Measurements from ENCODE around the gene CLEC9A. TPM values are rescaled to one million over a fixed set of nuclear protein-coding genes. Genes with fewer than 3 reads are reported as not detected.

Gene CLEC9A
- total RNA-seq, 1 donor from 2014 or later: not detected

DNA sequence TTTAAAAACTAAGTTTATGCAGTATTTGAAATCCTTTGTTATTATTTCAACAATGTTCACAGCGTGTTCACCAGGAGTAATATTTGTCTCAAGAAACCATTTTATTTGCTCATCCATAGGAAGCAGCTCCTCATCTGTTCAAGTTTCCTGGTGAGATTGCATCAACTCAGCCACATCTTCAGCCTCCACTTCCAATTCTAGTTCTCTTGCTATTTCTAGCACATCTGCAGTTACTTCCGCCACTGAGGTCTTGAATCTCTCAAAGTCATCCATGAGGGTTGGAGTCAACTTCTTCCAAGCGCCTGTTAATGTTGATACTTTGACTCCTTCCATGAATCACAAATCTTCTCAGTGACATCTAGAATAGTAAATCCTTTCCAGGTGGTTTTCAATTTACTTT lies 18.0 kb downstream of the CLEC9A start:
- Mint-ChIP-seq H3K4me3 (ENCODE audit: unreplicated experiment) (no peak overlapping the region), H3K27me3 (ENCODE audit: low read depth, unreplicated experiment) (no peaks in the 10 kb centered on the region), H3K27ac (ENCODE audit: unreplicated experiment) (no peak overlapping the region), H3K4me1 (ENCODE audit: low read depth, unreplicated experiment) (no peaks in the 10 kb centered on the region), H3K36me3 (ENCODE audit: low read depth, unreplicated experiment) (no peaks in the 10 kb centered on the region), H3K9me3 (ENCODE audit: unreplicated experiment) (no peaks in the 10 kb centered on the region)
- Histone ChIP-seq H3K4me3 (ENCODE audit: insufficient read depth, low read depth, low read length) (no peak overlapping the region), H3K9me3 (ENCODE audit: insufficient read depth, low read depth, low read length) (no peaks in the 10 kb centered on the region), H4K20me1 (ENCODE audit: insufficient read depth, low read length) (no peaks in the 10 kb centered on the region), H3K27ac (ENCODE audit: low read depth, low read length) (no peak overlapping the region), H3K4me2 (ENCODE audit: low read length) (no peak overlapping the region), H3K4me1 (ENCODE audit: insufficient read depth, low read length) (no peaks in the 10 kb centered on the region), H2AFZ (ENCODE audit: low read depth, low read length) (no peak overlapping the region), H3K36me3 (ENCODE audit: insufficient read depth, low read length) (no peaks in the 10 kb centered on the region), H3K9ac (ENCODE audit: low read length) (no peak overlapping the region), H3K27me3 (ENCODE audit: insufficient read depth, low read length) (peaks cover 2% of the 10 kb centered on the region), H3K79me2 (ENCODE audit: insufficient read depth, low read length) (no peaks in the 10 kb centered on the region)
- FAIRE-seq: no peak
- no peak for TF ChIP-seq EZH2 (IDR thresholded peaks at IDR 0.05; ENCODE audit: insufficient read depth, low read length)
- TF ChIP-seq, protein P1, sequence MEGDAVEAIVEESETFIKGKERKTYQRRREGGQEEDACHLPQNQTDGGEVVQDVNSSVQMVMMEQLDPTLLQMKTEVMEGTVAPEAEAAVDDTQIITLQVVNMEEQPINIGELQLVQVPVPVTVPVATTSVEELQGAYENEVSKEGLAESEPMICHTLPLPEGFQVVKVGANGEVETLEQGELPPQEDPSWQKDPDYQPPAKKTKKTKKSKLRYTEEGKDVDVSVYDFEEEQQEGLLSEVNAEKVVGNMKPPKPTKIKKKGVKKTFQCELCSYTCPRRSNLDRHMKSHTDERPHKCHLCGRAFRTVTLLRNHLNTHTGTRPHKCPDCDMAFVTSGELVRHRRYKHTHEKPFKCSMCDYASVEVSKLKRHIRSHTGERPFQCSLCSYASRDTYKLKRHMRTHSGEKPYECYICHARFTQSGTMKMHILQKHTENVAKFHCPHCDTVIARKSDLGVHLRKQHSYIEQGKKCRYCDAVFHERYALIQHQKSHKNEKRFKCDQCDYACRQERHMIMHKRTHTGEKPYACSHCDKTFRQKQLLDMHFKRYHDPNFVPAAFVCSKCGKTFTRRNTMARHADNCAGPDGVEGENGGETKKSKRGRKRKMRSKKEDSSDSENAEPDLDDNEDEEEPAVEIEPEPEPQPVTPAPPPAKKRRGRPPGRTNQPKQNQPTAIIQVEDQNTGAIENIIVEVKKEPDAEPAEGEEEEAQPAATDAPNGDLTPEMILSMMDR (IDR thresholded peaks at IDR 0.05; ENCODE audit: insufficient read depth, low read depth, low read length): no peak
- DNase-seq (ENCODE audit: low read depth): no peak

DNA sequence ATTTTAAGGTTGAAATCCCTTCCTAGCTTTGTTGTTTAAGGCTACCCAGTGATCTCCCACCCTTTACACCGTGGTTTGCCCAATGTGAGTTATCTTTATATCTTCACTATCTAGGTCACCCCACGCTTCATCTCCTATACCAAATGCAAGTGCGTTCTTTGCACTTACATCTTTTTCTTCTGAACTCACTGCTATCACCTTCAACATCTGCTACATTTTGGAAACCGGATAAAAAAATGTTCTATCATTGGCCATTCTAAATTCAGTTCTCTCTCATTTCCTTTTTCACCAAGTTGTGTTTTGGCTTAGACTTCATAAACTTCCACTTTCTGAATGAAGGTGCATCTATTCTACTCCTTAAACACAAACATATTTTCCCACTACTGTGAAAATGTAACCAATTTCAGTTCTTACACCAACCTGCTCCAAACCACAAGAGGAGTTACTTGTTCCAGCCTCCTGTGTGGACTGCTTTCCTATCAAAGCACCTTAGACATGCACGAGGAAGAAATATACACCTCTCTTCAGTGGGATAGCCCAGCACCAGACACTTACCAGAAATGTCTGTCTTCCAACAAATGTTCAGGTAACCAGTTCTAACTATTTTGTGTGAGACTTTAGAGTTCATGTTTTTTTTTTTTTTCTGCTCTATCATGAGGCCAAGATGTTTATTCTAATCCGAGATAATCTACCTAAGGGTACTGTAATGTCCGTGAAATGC lies 21.9 kb downstream of the CLEC9A start:
- TF ChIP-seq, protein P1 (IDR thresholded peaks at IDR 0.05; ENCODE audit: insufficient read depth, low read depth, low read length): no peak
- no peak for TF ChIP-seq EZH2 (IDR thresholded peaks at IDR 0.05; ENCODE audit: insufficient read depth, low read length)
- Mint-ChIP-seq H3K4me3 (ENCODE audit: unreplicated experiment) (no peak overlapping the region), H3K9me3 (ENCODE audit: unreplicated experiment) (no peaks in the 10 kb centered on the region), H3K36me3 (ENCODE audit: low read depth, unreplicated experiment) (no peaks in the 10 kb centered on the region), H3K4me1 (ENCODE audit: low read depth, unreplicated experiment) (no peaks in the 10 kb centered on the region), H3K27me3 (ENCODE audit: low read depth, unreplicated experiment) (no peaks in the 10 kb centered on the region), H3K27ac (ENCODE audit: unreplicated experiment) (no peak overlapping the region)
- FAIRE-seq (no peak), DNase-seq (ENCODE audit: low read depth) (no peak)
- no peaks in the 10 kb centered on the region for H3K4me1 ChIP-seq (ENCODE audit: insufficient read depth, low read length)
- no peak overlapping the region for H3K4me2 ChIP-seq (ENCODE audit: low read length)
- no peak overlapping the region for H3K9ac ChIP-seq (ENCODE audit: low read length)
- no peak overlapping the region for H2AFZ ChIP-seq (ENCODE audit: low read depth, low read length)
- H3K36me3 ChIP-seq (ENCODE audit: insufficient read depth, low read length): no peaks in the 10 kb centered on the region
- H3K4me3 ChIP-seq (ENCODE audit: insufficient read depth, low read depth, low read length): no peak overlapping the region
- H3K9me3 ChIP-seq (ENCODE audit: insufficient read depth, low read depth, low read length): no peaks in the 10 kb centered on the region
- no peaks in the 10 kb centered on the region for H3K79me2 ChIP-seq (ENCODE audit: insufficient read depth, low read length)
- H3K27me3 ChIP-seq (ENCODE audit: insufficient read depth, low read length): no peaks in the 10 kb centered on the region
- no peak overlapping the region for H3K27ac ChIP-seq (ENCODE audit: low read depth, low read length)
- H4K20me1 ChIP-seq (ENCODE audit: insufficient read depth, low read length): no peaks in the 10 kb centered on the region

DNA sequence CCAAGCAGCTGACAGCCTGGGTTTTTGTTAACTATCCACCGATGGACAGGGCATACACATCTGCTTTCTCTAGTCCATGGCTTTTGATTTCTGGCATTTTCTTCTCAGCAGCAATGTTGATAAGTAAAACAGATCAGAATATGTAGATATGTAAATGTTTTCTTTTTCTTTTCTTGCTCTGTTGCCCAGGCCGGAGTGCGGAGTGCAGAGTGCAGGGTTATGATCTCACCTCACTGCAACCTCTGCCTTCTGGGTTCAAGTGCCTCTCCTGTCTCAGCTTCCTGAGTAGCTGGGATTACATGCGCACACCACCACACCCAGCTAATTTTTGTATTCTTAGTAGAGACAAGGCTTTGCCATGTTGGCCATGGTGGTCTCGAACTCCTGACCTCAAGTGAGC lies 27.9 kb downstream of the CLEC9A start:
- H3K36me3 Mint-ChIP-seq (ENCODE audit: low read depth, unreplicated experiment): no peaks in the 10 kb centered on the region
- H3K4me3 ChIP-seq (ENCODE audit: insufficient read depth, low read depth, low read length): no peak overlapping the region
- H3K9ac ChIP-seq (ENCODE audit: low read length): no peak overlapping the region
- H3K4me2 ChIP-seq (ENCODE audit: low read length): no peak overlapping the region
- FAIRE-seq: no peak
- H3K4me3 Mint-ChIP-seq (ENCODE audit: unreplicated experiment): no peak overlapping the region
- H4K20me1 ChIP-seq (ENCODE audit: insufficient read depth, low read length): no peaks in the 10 kb centered on the region
- H3K27ac ChIP-seq (ENCODE audit: low read depth, low read length): no peak overlapping the region
- H3K27me3 ChIP-seq (ENCODE audit: insufficient read depth, low read length): no peaks in the 10 kb centered on the region
- no peak for DNase-seq (ENCODE audit: low read depth)
- TF ChIP-seq EZH2 (IDR thresholded peaks at IDR 0.05; ENCODE audit: insufficient read depth, low read length): no peak
- TF ChIP-seq, protein P1 (IDR thresholded peaks at IDR 0.05; ENCODE audit: insufficient read depth, low read depth, low read length): no peak
- no peaks in the 10 kb centered on the region for H3K27me3 Mint-ChIP-seq (ENCODE audit: low read depth, unreplicated experiment)
- H3K4me1 Mint-ChIP-seq (ENCODE audit: low read depth, unreplicated experiment): no peaks in the 10 kb centered on the region
- no peaks in the 10 kb centered on the region for H3K79me2 ChIP-seq (ENCODE audit: insufficient read depth, low read length)
- H3K4me1 ChIP-seq (ENCODE audit: insufficient read depth, low read length): no peaks in the 10 kb centered on the region
- H3K27ac Mint-ChIP-seq (ENCODE audit: unreplicated experiment): no peak overlapping the region
- H3K9me3 ChIP-seq (ENCODE audit: insufficient read depth, low read depth, low read length): no peaks in the 10 kb centered on the region
- no peak overlapping the region for H2AFZ ChIP-seq (ENCODE audit: low read depth, low read length)
- H3K36me3 ChIP-seq (ENCODE audit: insufficient read depth, low read length): no peaks in the 10 kb centered on the region
- no peaks in the 10 kb centered on the region for H3K9me3 Mint-ChIP-seq (ENCODE audit: unreplicated experiment)

Measured in astrocyte (in vitro differentiated cells and primary cell).